Umbilical cord (tissue), 2 donors: ENCODE results near the gene GPC3. TPM values are rescaled to one million over a fixed set of nuclear protein-coding genes. Genes with fewer than 3 reads are reported as not detected.
"Not testable (repeated sequence)": the region's sequence is repeated elsewhere in the genome, so short reads cannot be mapped to it uniquely, and the experiment has no call there.

ENCODE experiments used
- DNase-seq: peaks from one replicate; pipeline ENCODE4 v3.0.0-alpha.2; 2015; ENCODE audit warnings: low spot score
- total RNA-seq: library from RNA; depleted of rRNA; stranded (reverse); fragments of >200 nt; gene quantifications from one replicate; pipeline ENCODE4 v1.2.3, GENCODE V29; 2014; ENCODE audit warnings: low replicate concordance; ENCODE audit not compliant: insufficient read depth

Gene GPC3
- total RNA-seq: 775 TPM

- peak; percentile 76 for DNase-seq
Observed at GRCh38 chrX:133985164-133985966, at the start of gene GPC3. TSS of gene GPC3 (minus strand) at chrX:133985594.

GRCh38 chrX:134032441-134032840, 47.0 kb upstream of the GPC3 start:
- no peak for DNase-seq

- DNase-seq: peak; percentile 75
Observed at GRCh38 chrX:134026565-134027311, 41.3 kb upstream of the GPC3 start.

- no peak for DNase-seq
Observed at GRCh38 chrX:134025986-134026545, 40.7 kb upstream of the GPC3 start.

- no peak for DNase-seq
Observed at GRCh38 chrX:134024686-134025377, 39.4 kb upstream of the GPC3 start.

GRCh38 chrX:134023851-134024281, 38.5 kb upstream of the GPC3 start:
- peak; percentile 38 for DNase-seq

GRCh38 chrX:134020910-134021309, 35.5 kb upstream of the GPC3 start:
- no peak for DNase-seq

GRCh38 chrX:134019567-134020206, 34.3 kb upstream of the GPC3 start:
- no peak for DNase-seq

- not testable (repeated sequence) for DNase-seq
Observed at GRCh38 chrX:134016309-134016708, 30.9 kb upstream of the GPC3 start.

- not testable (repeated sequence) for DNase-seq
Observed at GRCh38 chrX:134015510-134015909, 30.1 kb upstream of the GPC3 start.

GRCh38 chrX:134013524-134013923, 28.1 kb upstream of the GPC3 start:
- no peak for DNase-seq

GRCh38 chrX:134013092-134013497, 27.7 kb upstream of the GPC3 start:
- DNase-seq: peak; percentile 32

- DNase-seq: no peak
Observed at GRCh38 chrX:134010690-134011089, 25.3 kb upstream of the GPC3 start.

GRCh38 chrX:134007716-134008115, 22.3 kb upstream of the GPC3 start:
- no peak for DNase-seq

- DNase-seq: no peak
Observed at GRCh38 chrX:134006484-134007161, 21.2 kb upstream of the GPC3 start.

GRCh38 chrX:134004084-134004483, 18.7 kb upstream of the GPC3 start:
- DNase-seq: peak; percentile 84

GRCh38 chrX:134002921-134003615, 17.7 kb upstream of the GPC3 start:
- DNase-seq: no peak

GRCh38 chrX:134000260-134001245, 15.2 kb upstream of the GPC3 start:
- no peak for DNase-seq
